HPDE6-E6E7 (cell line): Measurements from ENCODE around the gene ADORA1.

Source experiments
- DNase-seq: peaks from one replicate; pipeline ENCODE4 v3.0.0; 2011; ENCODE audit warnings: missing footprints; ENCODE audit errors: extremely low spot score

The ADORA1 gene

DNA sequence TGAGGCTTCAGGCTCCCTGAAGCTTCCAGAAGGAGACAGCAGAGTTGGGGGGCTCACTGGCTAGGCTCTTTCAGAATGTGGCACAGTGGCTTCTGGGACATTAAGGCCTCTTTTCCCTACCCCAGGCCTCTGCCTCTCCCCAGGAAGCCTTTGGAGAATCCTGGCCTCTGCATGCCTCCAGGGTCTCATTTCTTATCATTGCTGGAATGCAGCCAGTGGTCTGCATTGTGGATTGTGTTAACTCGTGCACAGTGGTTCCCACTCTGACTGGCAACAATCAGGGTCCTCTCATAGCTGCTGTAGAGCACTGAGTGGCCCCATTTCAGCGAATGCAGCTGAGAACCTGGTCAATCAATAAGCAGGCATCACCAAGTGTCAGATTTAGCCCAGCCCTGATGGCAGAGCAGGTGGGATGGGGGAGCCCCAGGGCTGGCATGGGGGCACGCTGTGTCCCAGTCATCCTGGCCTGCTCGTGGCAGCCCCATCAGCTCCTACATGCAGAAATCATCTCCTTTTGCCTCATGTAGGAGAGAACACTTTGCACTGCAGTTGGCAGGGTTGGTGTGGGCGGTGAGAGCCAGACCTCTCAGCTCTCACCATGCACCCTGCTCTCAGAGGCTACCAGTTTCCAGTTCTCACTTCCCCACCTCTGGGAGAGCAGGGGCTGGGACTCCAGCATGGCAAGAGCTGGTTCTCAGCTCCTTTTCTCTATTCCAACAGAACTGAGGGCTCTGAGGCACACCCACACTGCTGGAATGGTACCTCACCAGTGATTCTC is 13.4 kb downstream of the ADORA1 start:
- no peak for DNase-seq

DNA sequence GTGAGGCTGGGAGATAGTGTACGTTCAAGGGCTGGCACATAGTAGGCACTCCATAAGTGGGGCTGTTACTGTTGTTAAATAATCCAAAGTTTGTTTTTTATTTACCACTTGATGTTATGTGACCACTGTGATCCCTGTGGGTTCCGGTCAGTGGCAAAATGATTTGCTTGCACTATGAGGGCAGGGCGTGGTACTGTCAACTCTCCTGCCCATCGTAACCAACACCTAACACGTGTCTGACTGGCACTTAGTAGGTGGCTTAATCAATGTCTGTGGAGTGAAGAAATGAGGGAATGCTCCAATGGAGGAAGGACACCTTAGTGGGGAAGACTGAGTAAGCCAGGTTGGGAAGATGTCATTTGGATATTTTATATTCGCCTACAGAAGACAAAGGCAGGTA is 14.6 kb downstream of the ADORA1 start:
- no peak for DNase-seq

DNA sequence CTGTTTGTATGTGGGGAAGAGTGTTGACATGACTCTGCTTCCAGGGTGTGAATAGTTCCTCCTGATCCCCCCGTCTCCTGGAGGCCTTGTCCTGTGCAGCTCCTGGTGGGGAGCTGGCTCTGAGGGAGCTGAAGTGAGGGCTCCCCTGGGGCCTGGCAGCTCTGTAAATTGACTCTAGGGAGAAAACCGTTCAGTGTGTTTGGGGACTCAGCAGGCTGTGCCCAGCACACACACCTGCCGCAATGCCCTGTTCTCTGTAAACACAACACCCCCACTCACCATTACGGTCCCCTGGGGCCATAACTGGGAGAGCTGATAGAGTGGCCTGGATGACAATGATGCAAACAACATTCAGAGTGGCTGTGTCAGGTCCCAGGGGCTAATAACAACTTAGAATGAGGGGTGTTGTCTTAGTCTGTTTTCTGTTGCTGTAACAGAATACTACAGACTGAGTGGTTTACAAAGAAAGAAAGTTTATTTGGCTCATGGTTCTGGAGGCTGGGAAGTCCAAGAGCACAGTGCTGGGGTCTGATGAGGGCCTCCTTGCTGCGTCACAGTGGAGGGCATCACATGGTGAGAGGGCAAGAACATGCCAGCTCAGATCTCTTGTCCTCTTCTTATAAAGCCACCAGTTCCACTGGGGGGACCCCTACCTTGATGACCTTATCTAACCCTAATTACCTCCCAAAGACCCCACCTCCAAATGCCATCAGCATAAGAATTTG is 15.3 kb downstream of the ADORA1 start:
- DNase-seq = no peak

DNA sequence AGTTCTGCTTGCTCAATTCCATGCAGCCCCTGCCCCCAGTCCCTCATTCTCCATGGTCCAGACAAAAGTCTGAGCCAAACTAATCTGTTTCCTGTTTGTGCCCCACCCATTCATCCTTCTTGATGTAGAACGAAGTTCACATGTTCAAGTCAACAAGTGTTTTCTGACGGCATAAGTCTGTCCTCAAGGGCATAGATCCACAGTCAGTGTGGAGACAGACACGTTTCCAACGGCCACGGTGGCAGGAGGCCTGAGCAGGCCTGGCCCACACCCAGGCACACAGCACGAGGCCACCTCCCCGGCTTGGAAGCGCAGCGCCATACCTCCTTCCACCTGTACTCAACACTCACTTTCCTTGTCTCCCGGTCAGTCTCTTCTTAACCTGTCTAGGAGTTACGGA is 16.1 kb downstream of the ADORA1 start:
- DNase-seq = no peak

DNA sequence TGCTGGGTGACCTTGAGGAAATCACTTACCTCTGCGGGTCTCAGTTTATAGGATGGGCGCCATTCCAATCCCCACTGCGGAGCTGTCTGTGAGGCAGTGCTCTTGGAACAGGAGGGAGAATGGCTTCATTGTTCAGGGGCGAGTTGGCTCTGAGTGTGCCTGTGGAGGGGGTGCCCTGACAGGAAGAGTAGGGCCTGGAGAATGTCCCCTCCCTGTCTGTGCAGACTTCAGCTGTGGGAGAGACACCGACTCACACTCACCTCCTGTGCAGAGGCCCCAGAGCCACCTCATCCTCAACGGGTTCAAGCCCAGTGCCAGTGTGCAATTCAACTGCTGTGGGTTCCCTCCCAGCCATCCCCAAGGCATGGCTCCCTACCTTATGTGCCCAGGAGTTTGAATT is 17.1 kb downstream of the ADORA1 start:
- no peak for DNase-seq

GRCh38 chr1:203145321-203146041 is 18.0 kb downstream of the ADORA1 start:
- DNase-seq = no peak

DNA sequence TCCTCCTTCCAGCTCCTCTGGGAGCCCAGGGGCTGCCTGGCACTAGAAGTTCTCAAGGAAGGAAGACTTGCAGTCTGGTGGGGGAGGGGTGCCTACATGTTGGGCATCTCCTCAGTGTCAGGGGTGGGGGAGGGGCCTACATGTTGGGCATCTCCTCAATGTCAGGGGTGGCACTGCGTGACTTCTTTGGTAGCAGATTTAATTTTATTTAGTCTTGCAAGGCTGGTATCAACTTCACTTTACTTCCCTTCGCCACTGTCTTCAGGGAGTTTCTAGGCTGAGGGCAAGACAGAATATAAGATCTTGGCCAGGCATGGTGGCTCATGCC is 18.5 kb downstream of the ADORA1 start:
- no peak for DNase-seq

DNA sequence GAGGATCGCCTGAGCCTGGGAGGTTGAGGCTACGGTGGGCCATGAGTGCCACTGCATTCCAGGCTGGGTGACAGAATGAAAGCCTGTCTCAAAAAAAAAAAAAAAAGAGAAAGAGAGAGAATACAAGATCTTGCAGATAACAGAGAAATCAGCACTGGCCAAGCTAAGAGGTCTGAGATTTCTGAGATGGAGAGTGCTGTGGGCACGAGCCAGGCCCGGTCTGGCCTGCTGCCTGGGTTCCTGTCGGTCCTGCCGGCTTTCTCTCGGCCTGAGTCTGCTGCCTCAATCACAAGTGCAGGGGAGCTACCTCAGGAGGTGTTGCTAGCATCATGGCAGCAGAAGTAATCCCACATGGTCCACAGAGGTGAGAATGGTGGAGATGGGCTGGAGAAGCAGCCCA is 19.0 kb downstream of the ADORA1 start:
- no peak for DNase-seq

GRCh38 chr1:203147376-203147775 is 19.9 kb downstream of the ADORA1 start:
- no peak for DNase-seq

DNA sequence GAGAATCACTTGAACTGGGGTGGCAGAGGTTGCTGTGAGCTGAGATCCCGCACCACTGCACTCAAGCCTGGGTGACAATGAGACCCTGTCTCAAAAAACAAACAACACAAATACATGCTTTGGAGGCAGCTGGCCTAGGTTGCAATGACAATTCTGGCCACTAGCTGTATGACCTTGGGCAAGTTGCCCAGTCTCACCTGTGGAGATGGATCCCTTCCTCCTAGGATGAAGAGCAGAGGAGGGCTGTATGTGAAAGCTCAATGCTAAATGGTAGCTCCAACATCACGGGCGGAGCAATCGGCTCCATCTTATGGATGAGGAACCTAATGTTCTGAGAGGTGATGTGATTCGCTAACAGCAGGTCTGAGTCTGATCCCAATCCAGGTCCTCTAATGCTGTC is 20.6 kb downstream of the ADORA1 start:
- DNase-seq = no peak

- no peak for DNase-seq
Measured at GRCh38 chr1:203148579-203148978, 21.1 kb downstream of the ADORA1 start.

DNA sequence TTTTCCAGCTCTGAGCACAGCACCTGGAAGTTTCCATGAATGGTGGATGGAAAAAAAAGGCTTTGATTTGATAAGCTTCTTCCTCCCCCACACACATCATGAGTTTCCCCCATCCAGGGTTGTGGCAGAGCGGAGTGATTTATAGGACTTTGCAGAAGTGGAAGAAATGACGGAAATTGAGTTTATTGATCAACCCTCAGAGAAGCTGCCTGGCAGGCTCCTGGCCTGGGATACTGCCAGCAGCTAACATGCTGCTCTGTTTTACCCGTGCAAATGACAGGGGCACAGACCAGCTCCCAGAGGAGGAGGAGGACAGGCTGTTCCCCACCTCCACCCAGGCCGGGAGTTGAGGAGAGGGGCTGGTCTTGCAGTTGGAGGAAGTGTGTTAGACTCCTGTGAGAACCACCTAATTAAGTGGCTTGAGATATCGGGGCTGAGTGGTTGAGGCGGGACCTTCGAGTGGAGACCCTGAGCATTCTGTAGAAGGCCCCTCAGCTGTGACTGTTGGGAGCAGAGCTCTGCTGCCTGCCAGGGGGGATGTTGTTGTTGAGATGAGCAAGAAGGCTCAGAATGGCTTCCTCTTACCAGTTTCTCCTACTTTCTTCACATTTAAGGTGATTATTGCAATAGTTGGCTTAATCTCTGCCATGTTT is 21.8 kb downstream of the ADORA1 start:
- DNase-seq = no peak

DNA sequence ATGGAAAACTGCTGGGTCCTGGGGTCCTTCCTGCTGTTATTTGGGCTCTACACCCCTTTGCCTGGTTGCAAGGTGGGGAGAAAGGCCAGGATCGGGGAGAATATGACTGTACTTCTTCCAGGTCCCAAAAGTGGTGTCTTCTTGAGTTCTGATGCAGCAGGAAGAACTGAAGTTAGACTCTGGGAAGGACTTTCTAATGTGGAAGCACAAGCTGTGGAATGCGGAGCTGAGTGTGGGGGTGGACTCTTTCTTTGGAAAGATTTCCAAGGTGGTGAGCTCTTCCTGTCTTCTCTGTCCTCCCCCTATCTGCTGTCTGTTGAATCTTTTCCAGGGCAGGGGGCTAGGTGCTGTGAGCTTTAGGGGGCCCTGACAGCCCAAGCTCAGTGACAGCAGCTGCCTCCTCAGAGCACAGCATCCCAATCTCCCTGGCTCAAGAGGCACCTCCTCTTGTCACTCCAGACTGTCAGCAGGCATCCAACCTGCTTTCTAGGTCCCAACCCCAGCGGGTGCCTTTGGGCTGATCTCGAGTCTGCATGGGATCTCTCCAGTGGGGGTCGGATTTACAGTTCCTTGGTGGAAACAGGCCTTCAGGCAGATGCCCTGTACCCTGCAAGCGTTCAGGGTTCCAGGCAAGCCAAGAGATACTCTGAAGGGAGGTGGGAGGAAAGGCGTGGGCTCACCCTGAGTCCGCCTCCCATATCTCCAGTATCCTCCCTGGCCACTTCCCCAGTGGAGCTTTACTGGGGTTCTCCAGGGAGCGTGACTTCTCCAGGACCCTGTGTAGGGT is 23.2 kb downstream of the ADORA1 start:
- no peak for DNase-seq

- DNase-seq = no peak
Measured at GRCh38 chr1:203151362-203152157, 24.0 kb downstream of the ADORA1 start.

DNA sequence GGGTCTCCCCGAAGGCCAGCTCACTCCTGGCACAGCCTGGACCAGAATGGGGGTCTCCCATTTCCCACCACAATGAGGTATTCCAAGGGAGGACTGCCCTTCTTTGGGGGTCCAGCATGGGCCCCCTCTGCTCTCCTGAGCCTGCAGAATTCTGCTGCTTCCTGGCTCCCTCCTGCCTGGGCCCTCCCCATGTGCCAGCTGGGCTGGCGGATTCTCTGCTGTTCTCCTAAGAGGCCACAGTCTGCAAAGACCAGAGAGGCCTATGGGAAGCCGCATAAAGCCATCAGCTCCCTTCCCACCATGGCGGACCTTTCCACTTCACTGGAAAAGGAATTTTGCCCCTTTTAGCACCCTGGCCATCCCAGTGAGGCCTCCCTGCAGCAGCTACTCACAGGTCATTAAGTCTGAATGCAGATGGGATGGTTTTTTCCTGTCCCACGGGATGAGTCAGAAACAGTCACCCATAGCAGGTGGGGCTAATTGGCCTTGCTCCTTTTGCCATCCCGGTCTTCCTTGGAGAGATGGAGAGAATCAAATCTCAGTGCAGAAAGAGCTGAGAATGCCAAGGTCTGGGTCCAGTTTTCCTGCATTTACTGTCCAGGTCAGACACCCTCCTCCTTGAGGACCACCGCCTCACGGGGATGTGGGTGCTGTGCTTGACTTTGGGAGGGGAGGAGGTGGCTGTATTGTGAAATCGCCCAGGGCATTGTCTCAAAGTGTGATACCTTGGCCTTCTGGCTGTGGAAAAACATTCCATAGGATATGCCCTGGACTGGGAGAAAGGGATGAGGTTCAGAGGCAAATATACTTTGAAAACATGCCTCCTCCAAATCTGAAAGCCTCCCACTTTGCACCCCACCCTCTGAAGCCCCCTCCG is 24.9 kb downstream of the ADORA1 start:
- peak; percentile 63 for DNase-seq

DNA sequence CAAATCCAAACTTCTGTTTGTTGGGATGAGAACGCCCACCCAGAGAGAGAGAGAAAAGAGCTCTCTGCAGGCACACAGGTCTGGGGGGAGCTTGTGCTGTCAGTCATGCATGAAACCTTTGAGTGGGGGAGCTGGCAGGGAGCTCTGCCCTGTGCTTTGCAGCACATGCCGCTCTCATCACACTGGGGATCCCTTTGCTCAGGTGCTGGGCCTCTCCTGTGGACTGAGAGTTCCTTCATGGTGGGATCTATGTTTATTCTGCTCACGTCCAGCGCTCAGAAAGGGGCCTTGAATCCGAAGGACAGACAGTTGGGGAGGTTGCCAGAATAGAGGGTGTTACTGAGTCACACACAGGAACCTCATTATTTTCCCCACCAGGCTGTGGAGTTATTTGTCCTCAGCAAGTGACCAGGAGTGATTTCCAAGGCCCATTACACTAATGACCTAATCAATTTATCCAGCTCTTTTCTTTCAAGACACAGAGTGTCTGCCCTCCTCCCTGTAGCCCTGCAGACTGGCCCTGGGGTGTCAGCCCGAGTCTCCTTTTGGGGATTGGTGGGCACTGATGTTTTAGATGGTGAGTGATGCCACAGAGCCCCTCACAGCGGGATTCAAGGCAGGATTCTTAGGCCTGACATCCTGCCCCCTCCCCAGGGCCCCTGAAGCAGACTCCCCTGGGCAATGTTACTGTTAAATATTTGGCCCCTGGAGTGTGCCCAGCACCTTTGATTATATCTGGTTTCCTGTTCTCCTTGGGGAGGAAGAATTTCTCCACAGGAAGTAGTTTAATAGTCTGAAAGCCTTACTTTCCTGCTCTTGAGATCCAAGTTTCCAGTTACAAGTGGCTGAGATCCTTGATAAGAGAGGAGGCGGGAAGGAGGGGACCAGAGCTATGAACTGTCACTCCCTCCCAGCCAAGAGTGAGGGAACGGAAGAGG is 25.8 kb downstream of the ADORA1 start:
- DNase-seq = no peak

DNA sequence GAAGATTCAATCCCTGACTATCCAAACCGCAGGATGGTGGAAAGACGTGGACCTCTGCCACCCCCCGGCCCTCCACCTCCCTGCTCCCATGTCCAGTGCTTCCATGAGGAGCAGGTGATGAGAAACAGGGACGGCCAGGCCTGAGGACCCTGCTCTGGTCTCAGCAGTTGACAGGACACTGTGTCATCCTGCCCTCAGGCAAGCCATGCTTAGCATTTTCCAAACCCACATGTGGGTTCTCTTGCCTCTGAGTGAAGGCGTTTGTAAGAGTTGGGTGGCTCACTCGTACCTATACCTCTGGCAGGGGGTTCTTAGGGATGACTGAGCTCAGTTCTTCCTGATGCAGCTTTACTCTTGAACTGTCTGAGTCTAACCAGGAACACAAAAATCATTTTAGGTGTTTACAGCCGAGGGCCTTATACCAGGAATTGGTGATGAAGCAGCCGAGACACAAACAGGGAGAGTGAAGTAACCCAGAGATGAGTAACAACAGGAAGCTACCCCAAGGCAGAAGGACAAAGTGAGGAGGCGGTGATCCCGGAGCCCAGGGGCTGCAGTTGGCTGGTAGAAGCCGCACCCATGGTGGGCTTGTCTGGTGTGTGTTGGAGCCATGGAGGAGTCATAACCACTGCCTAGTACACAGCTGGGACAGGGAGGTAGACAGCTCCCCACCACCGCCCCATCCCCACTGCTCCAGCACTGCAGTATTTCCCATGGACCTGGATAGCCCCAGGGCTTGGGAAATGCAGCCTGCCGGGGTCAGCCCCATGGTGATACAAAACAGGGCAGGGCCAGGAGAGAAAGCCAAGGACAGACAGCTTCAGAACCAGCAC is 26.7 kb downstream of the ADORA1 start:
- DNase-seq = peak; percentile 71

GRCh38 chr1:203156280-203156679 is 28.8 kb downstream of the ADORA1 start:
- DNase-seq = no peak
